Measurements from ENCODE around the gene STARD3NL. TPM values are rescaled to one million over a fixed set of nuclear protein-coding genes. Genes with fewer than 3 reads are reported as not detected.
"Not testable (repeated sequence)": the region's sequence is repeated elsewhere in the genome, so short reads cannot be mapped to it uniquely, and the experiment has no call there.

STARD3NL gene
- total RNA-seq, 2 experiments from 2014 or later: 14.4 to 15.7 TPM

GRCh38 chr7:38235606-38236005 lies 57.6 kb downstream of the STARD3NL start:
- intact Hi-C loops (cut with DNase I, micrococcal nuclease): no loop called here
- no peak overlapping the region for H3K4me3 Mint-ChIP-seq
- no peaks in the 10 kb centered on the region for H3K36me3 ChIP-seq (ENCODE audit: insufficient read depth, low read length)
- ChIA-PET CTCF (interaction anchor here (2.5 to 3.0 kb wide), 2 partner anchors 14 to 20 kb away, joined by 8 to 14 read pairs; no protein-coding TSS in a partner anchor), POLR2A (interaction anchor here (1.3 kb wide), 1 partner anchor 20 kb away, joined by 4 read pairs; no protein-coding TSS in a partner anchor)
- DNase-seq (no peak), ATAC-seq (ENCODE audit: poor library complexity) (no peak)
- H3K9me3 ChIP-seq (ENCODE audit: control insufficient read depth in 1 of 2, insufficient read depth in 1 of 2, low read length in 2 of 2): no peaks in the 10 kb centered on the region
- no peaks in the 10 kb centered on the region for H3K9me3 Mint-ChIP-seq
- H3K36me3 Mint-ChIP-seq (ENCODE audit: low read depth): peaks cover 13% of the 10 kb centered on the region
- no peak overlapping the region for H3K4me3 ChIP-seq (ENCODE audit: low read length)
- no peaks in the 10 kb centered on the region for H3K27me3 Mint-ChIP-seq
- TF ChIP-seq, protein P1, sequence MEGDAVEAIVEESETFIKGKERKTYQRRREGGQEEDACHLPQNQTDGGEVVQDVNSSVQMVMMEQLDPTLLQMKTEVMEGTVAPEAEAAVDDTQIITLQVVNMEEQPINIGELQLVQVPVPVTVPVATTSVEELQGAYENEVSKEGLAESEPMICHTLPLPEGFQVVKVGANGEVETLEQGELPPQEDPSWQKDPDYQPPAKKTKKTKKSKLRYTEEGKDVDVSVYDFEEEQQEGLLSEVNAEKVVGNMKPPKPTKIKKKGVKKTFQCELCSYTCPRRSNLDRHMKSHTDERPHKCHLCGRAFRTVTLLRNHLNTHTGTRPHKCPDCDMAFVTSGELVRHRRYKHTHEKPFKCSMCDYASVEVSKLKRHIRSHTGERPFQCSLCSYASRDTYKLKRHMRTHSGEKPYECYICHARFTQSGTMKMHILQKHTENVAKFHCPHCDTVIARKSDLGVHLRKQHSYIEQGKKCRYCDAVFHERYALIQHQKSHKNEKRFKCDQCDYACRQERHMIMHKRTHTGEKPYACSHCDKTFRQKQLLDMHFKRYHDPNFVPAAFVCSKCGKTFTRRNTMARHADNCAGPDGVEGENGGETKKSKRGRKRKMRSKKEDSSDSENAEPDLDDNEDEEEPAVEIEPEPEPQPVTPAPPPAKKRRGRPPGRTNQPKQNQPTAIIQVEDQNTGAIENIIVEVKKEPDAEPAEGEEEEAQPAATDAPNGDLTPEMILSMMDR (IDR thresholded peaks at IDR 0.05): no peak
- H3K4me1 Mint-ChIP-seq (ENCODE audit: low read depth): peaks cover 55% of the 10 kb centered on the region
- peaks cover 51% of the 10 kb centered on the region for H3K4me1 ChIP-seq (ENCODE audit: insufficient read depth, low read length)
- H3K27me3 ChIP-seq (ENCODE audit: control insufficient read depth in 1 of 2, insufficient read depth in 2 of 2, low read length in 2 of 2): no peaks in the 10 kb centered on the region
- H3K27ac ChIP-seq (ENCODE audit: low read depth in 1 of 2, low read length in 2 of 2): no peak overlapping the region
- peak overlapping the region; percentile 33 for H3K27ac Mint-ChIP-seq

GRCh38 chr7:38239129-38239528 lies 61.1 kb downstream of the STARD3NL start:
- H3K27ac ChIP-seq (ENCODE audit: low read depth in 1 of 2, low read length in 2 of 2); H3K27me3 Mint-ChIP-seq; POLR2A ChIA-PET; H3K36me3 ChIP-seq (ENCODE audit: insufficient read depth, low read length); intact Hi-C loops (cut with DNase I, micrococcal nuclease); H3K27ac Mint-ChIP-seq; H3K4me3 Mint-ChIP-seq; H3K4me3 ChIP-seq (ENCODE audit: low read length); CTCF ChIA-PET; H3K9me3 Mint-ChIP-seq; H3K9me3 ChIP-seq (ENCODE audit: control insufficient read depth in 1 of 2, insufficient read depth in 1 of 2, low read length in 2 of 2); DNase-seq; H3K27me3 ChIP-seq (ENCODE audit: control insufficient read depth in 1 of 2, insufficient read depth in 2 of 2, low read length in 2 of 2); ATAC-seq (ENCODE audit: poor library complexity); H3K36me3 Mint-ChIP-seq (ENCODE audit: low read depth): not testable (repeated sequence)
- peaks cover 28% of the 10 kb centered on the region for H3K4me1 ChIP-seq (ENCODE audit: insufficient read depth, low read length)
- peaks cover 22% of the 10 kb centered on the region for H3K4me1 Mint-ChIP-seq (ENCODE audit: low read depth)

GRCh38 chr7:38241071-38241470 lies 63.0 kb downstream of the STARD3NL start:
- TF ChIP-seq, protein P1 (IDR thresholded peaks at IDR 0.05): no peak
- Histone ChIP-seq H3K27me3 (ENCODE audit: control insufficient read depth in 1 of 2, insufficient read depth in 2 of 2, low read length in 2 of 2) (no peaks in the 10 kb centered on the region), H3K36me3 (ENCODE audit: insufficient read depth, low read length) (peaks cover 4% of the 10 kb centered on the region), H3K9me3 (ENCODE audit: control insufficient read depth in 1 of 2, insufficient read depth in 1 of 2, low read length in 2 of 2) (no peaks in the 10 kb centered on the region), H3K4me1 (ENCODE audit: insufficient read depth, low read length) (peaks cover 15% of the 10 kb centered on the region), H3K27ac (ENCODE audit: low read depth in 1 of 2, low read length in 2 of 2) (no peak overlapping the region), H3K4me3 (ENCODE audit: low read length) (no peak overlapping the region)
- H3K9me3 Mint-ChIP-seq: no peaks in the 10 kb centered on the region
- peaks cover 7% of the 10 kb centered on the region for H3K4me1 Mint-ChIP-seq (ENCODE audit: low read depth)
- intact Hi-C loops (cut with DNase I, micrococcal nuclease): no loop called here
- ChIA-PET POLR2A (no interaction called here), CTCF (no interaction called here)
- ATAC-seq (ENCODE audit: poor library complexity): no peak
- no peak overlapping the region for H3K4me3 Mint-ChIP-seq
- no peaks in the 10 kb centered on the region for H3K27me3 Mint-ChIP-seq
- no peak for DNase-seq
- H3K36me3 Mint-ChIP-seq (ENCODE audit: low read depth): peaks cover 15% of the 10 kb centered on the region
- H3K27ac Mint-ChIP-seq: no peak overlapping the region

DNA sequence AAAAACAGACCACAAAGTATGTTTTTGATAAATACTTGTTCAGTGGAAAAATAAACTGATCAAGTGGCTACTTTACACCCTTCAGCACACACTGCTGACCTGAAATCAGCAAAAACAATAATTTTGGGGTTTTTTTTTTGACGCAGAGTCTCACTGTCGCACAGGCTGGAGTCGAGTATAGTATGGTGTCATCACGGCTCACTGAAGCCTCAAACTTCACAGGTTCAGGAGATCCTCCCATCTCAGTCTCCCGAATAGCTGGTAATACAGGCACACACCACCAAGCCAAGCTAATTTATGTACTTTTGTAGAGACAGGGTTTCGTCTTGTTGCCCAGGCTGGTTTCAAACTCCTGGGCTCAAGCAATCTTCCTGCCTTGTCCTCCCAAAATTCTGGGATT lies 64.8 kb downstream of the STARD3NL start:
- Histone ChIP-seq H3K9me3 (ENCODE audit: control insufficient read depth in 1 of 2, insufficient read depth in 1 of 2, low read length in 2 of 2) (no peaks in the 10 kb centered on the region), H3K36me3 (ENCODE audit: insufficient read depth, low read length) (peaks cover 17% of the 10 kb centered on the region), H3K4me3 (ENCODE audit: low read length) (no peak overlapping the region), H3K27me3 (ENCODE audit: control insufficient read depth in 1 of 2, insufficient read depth in 2 of 2, low read length in 2 of 2) (no peaks in the 10 kb centered on the region), H3K27ac (ENCODE audit: low read depth in 1 of 2, low read length in 2 of 2) (no peak overlapping the region), H3K4me1 (ENCODE audit: insufficient read depth, low read length) (peaks cover under 1% of the 10 kb centered on the region)
- ATAC-seq (ENCODE audit: poor library complexity) (no peak), DNase-seq (peak in 1 of 14 experiments; percentile 33)
- CTCF ChIA-PET: no interaction called here
- intact Hi-C loops (cut with DNase I, micrococcal nuclease): no loop called here
- TF ChIP-seq, protein P1 (IDR thresholded peaks at IDR 0.05): no peak
- Mint-ChIP-seq H3K9me3 (no peaks in the 10 kb centered on the region), H3K4me3 (no peak overlapping the region), H3K4me1 (ENCODE audit: low read depth) (no peaks in the 10 kb centered on the region), H3K36me3 (ENCODE audit: low read depth) (peaks cover 15% of the 10 kb centered on the region), H3K27ac (no peak overlapping the region), H3K27me3 (no peaks in the 10 kb centered on the region)
- POLR2A ChIA-PET: no interaction called here

DNA sequence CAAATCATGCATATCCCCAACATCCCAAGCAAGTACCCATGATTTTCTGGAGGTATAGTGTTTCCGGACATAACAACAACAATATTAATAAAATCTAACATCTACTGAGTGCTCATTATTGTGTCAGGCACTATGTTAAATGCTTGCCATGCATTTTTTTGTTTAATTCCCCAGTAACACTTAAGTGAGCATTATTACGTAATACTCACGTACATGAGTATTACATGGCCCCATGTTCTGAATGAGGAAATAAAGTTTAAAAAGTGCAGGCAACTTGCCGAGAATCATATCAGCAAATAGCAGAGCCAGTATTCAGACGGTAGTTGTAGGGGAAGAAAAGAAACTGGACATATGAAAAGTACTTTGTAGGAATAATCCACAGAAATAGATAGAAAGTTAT lies 65.3 kb downstream of the STARD3NL start:
- H3K9me3 ChIP-seq (ENCODE audit: control insufficient read depth in 1 of 2, insufficient read depth in 1 of 2, low read length in 2 of 2); H3K27ac ChIP-seq (ENCODE audit: low read depth in 1 of 2, low read length in 2 of 2); ATAC-seq (ENCODE audit: poor library complexity); H3K4me1 Mint-ChIP-seq (ENCODE audit: low read depth); H3K4me3 Mint-ChIP-seq; H3K27me3 ChIP-seq (ENCODE audit: control insufficient read depth in 1 of 2, insufficient read depth in 2 of 2, low read length in 2 of 2); intact Hi-C loops (cut with DNase I, micrococcal nuclease); H3K4me3 ChIP-seq (ENCODE audit: low read length); POLR2A ChIA-PET; H3K4me1 ChIP-seq (ENCODE audit: insufficient read depth, low read length); H3K9me3 Mint-ChIP-seq; DNase-seq; H3K27ac Mint-ChIP-seq; CTCF ChIA-PET; H3K27me3 Mint-ChIP-seq: not testable (repeated sequence)
- H3K36me3 Mint-ChIP-seq (ENCODE audit: low read depth): peaks cover 15% of the 10 kb centered on the region
- peaks cover 17% of the 10 kb centered on the region for H3K36me3 ChIP-seq (ENCODE audit: insufficient read depth, low read length)

Data from CD4-positive, alpha-beta T cell (primary cell).